ENCODE data around the gene DVL2. TPM values are rescaled to one million over a fixed set of nuclear protein-coding genes. Genes with fewer than 3 reads are reported as not detected.

The DVL2 gene
- total RNA-seq, 4 donors from 2014 or later, result 34.5 to 55.5 (median 43.7) TPM

- DNase-seq (ENCODE audit: extremely low spot score), result no peak
- intact Hi-C loops (cut with DNase I), result no loop called here
- Histone ChIP-seq H3K27me3 (no peaks in the 10 kb centered on the region), H3K9me3 (no peaks in the 10 kb centered on the region), H3K36me3 (peaks cover 9 to 27% (median 21%) of the 10 kb centered on the region in 4 donors), H3K4me3 (peak overlapping the region; percentile 56 to 68 (median 62)), H3K4me1 (peaks cover 65 to 86% (median 83%) of the 10 kb centered on the region in 4 donors), H3K27ac (replicated peaks in 1 of 4) (peak overlapping the region; percentile 92 to 99 (median 97))
- WGBS, result 47% methylated on average over 6 of the region's 6 CpGs
- TF ChIP-seq CTCF (IDR thresholded peaks at IDR 0.05), result no peak
- TF ChIP-seq EP300 (IDR thresholded peaks at IDR 0.05), result no peak
- no peak for TF ChIP-seq POLR2AphosphoS5 (IDR thresholded peaks at IDR 0.05)
- no peak for TF ChIP-seq POLR2A (IDR thresholded peaks at IDR 0.05; ENCODE audit: low read depth)
Observed at GRCh38 chr17:7218166-7218565, 16.2 kb downstream of the DVL2 start.

GRCh38 chr17:7217113-7217987 lies 17.0 kb downstream of the DVL2 start:
- TF ChIP-seq EP300 (IDR thresholded peaks at IDR 0.05) (no peak), POLR2A (IDR thresholded peaks at IDR 0.05; ENCODE audit: low read depth) (no peak), POLR2AphosphoS5 (IDR thresholded peaks at IDR 0.05) (no peak), CTCF (IDR thresholded peaks at IDR 0.05) (no peak)
- Histone ChIP-seq H3K9me3 (no peaks in the 10 kb centered on the region), H3K27me3 (no peaks in the 10 kb centered on the region), H3K36me3 (peaks cover under 1 to 19% (median 13%) of the 10 kb centered on the region in 4 donors), H3K27ac (replicated peaks in 1 of 4) (peak overlapping the region; percentile 92 to 99 (median 97)), H3K4me3 (peak overlapping the region; percentile 56 to 68 (median 62)), H3K4me1 (peaks cover 62 to 84% (median 82%) of the 10 kb centered on the region in 4 donors)
- WGBS, result 1% methylated on average over 24 of the region's 32 CpGs
- intact Hi-C loops (cut with DNase I), result no loop called here
- no peak for DNase-seq (ENCODE audit: extremely low spot score)

- TF ChIP-seq POLR2AphosphoS5 (IDR thresholded peaks at IDR 0.05) (no peak), CTCF (IDR thresholded peaks at IDR 0.05) (no peak), EP300 (IDR thresholded peaks at IDR 0.05) (no peak), POLR2A (IDR thresholded peaks at IDR 0.05; ENCODE audit: low read depth) (no peak)
Observed at GRCh38 chr17:7216242-7217112, 17.8 kb downstream of the DVL2 start.

GRCh38 chr17:7215652-7216180 lies 18.6 kb downstream of the DVL2 start:
- no peak for DNase-seq (ENCODE audit: extremely low spot score)
- intact Hi-C loops (cut with DNase I), result no loop called here
- peaks cover 0 to 3% (median 0%) of the 10 kb centered on the region in 4 donors for H3K36me3 ChIP-seq
- TF ChIP-seq POLR2AphosphoS5 (IDR thresholded peaks at IDR 0.05) (no peak), POLR2A (IDR thresholded peaks at IDR 0.05; ENCODE audit: low read depth) (no peak), EP300 (IDR thresholded peaks at IDR 0.05) (no peak), CTCF (IDR thresholded peaks at IDR 0.05) (no peak)
- WGBS, result 16% methylated on average over 6 of the region's 10 CpGs
- H3K27me3 ChIP-seq, result no peaks in the 10 kb centered on the region
- peak overlapping the region; percentile 92 to 99 (median 97) for H3K27ac ChIP-seq (replicated peaks in 1 of 4)
- H3K4me3 ChIP-seq, result peak overlapping the region; percentile 56 to 68 (median 64)
- no peaks in the 10 kb centered on the region for H3K9me3 ChIP-seq
- peaks cover 50 to 84% (median 82%) of the 10 kb centered on the region in 4 donors for H3K4me1 ChIP-seq

More at GRCh38 chr17:7216242-7217112, 17.8 kb downstream of the DVL2 start:
- WGBS, result 16% methylated on average over 7 of the region's 7 CpGs
- intact Hi-C loops (cut with DNase I), result no loop called here
- Histone ChIP-seq H3K27me3 (no peaks in the 10 kb centered on the region), H3K27ac (replicated peaks in 1 of 4) (peak overlapping the region; percentile 92 to 99 (median 97)), H3K4me3 (peak overlapping the region; percentile 56 to 68 (median 62)), H3K4me1 (peaks cover 55 to 84% (median 83%) of the 10 kb centered on the region in 4 donors), H3K36me3 (peaks cover 0 to 11% (median 5%) of the 10 kb centered on the region in 4 donors), H3K9me3 (no peaks in the 10 kb centered on the region)
- DNase-seq (ENCODE audit: extremely low spot score), result no peak
